GM23338 (cell line): ENCODE results near the gene ENOX1. TPM values are rescaled to one million over a fixed set of nuclear protein-coding genes. Genes with fewer than 3 reads are reported as not detected.

Experiments used
- ATAC-seq: fragments of 200-7000 bp; cut with Tn5 transposase; 3 replicates; pipeline ENCODE4 v1.9.1; 2020
- DNase-seq: peaks from one replicate; pipeline ENCODE4 v3.0.0-alpha.2; 2015; ENCODE audit warnings: low spot score
- H2AFZ ChIP-seq: fragments of 200-600 bp; sonication (generic); 2 replicates; pipeline ENCODE4 v1.8.0; 2016; ENCODE audit warnings: antibody characterized with exemption, mild to moderate bottlenecking, moderate library complexity
- H3F3A ChIP-seq: fragments of 200-600 bp; sonication (generic); replicated peaks from 2 replicates; pipeline ENCODE4 v1.8.0; 2017; ENCODE audit warnings: antibody characterized with exemption, mixed run types, low read depth
- H3K27ac ChIP-seq: fragments of 200-600 bp; sonication (generic); 2 replicates; pipeline ENCODE4 v1.6.1; 2016; ENCODE audit warnings: low read depth
- H3K27me3 ChIP-seq: fragments of 200-600 bp; sonication (generic); 2 replicates; pipeline ENCODE4 v1.8.0; 2016; ENCODE audit warnings: mild to moderate bottlenecking, mixed run types, moderate library complexity; ENCODE audit not compliant: insufficient read depth
- H3K36me3 ChIP-seq: fragments of 200-600 bp; sonication (generic); 2 replicates; pipeline ENCODE4 v1.8.0; 2016; ENCODE audit warnings: mild to moderate bottlenecking; ENCODE audit not compliant: insufficient read depth
- H3K4me1 ChIP-seq: fragments of 200-600 bp; sonication (generic); 2 replicates; pipeline ENCODE4 v1.8.0; 2016; ENCODE audit warnings: mild to moderate bottlenecking, moderate library complexity; ENCODE audit not compliant: insufficient read depth
- H3K4me2 ChIP-seq: fragments of 200-600 bp; sonication (generic); 2 replicates; pipeline ENCODE4 v1.7.1; 2017; ENCODE audit warnings: mixed run types
- H3K4me3 ChIP-seq: fragments of 200-600 bp; sonication (generic); 2 replicates; pipeline ENCODE4 v1.6.1; 2016; ENCODE audit warnings: mixed run types
- H3K79me2 ChIP-seq: fragments of 200-600 bp; sonication (generic); replicated peaks from 2 replicates; pipeline ENCODE4 v1.8.0; 2017; ENCODE audit warnings: mild to moderate bottlenecking; ENCODE audit not compliant: insufficient read depth
- H3K9me2 ChIP-seq: fragments of 200-600 bp; sonication (generic); 2 replicates; pipeline ENCODE4 v1.8.0; 2017; ENCODE audit not compliant: insufficient read depth
- H4K20me1 ChIP-seq: fragments of 200-600 bp; sonication (generic); replicated peaks from 2 replicates; pipeline ENCODE4 v1.8.0; 2017; ENCODE audit warnings: mild to moderate bottlenecking; ENCODE audit not compliant: insufficient read depth
- H3K27ac Mint-ChIP-seq: 2 replicates; pipeline ENCODE4 v1.8.0; 2020; ENCODE audit warnings: inconsistent platforms, mild to moderate bottlenecking, moderate library complexity, mixed read lengths
- H3K27me3 Mint-ChIP-seq: 3 replicates; pipeline ENCODE4 v1.8.0; 2022; ENCODE audit warnings: low read depth, mild to moderate bottlenecking, moderate library complexity, mixed read lengths, inconsistent platforms; ENCODE audit not compliant: insufficient read depth, poor library complexity
- H3K36me3 Mint-ChIP-seq: 3 replicates; pipeline ENCODE4 v1.8.0; 2021; ENCODE audit warnings: low read depth, mild to moderate bottlenecking, inconsistent platforms, moderate library complexity, mixed read lengths
- H3K4me1 Mint-ChIP-seq: 3 replicates; pipeline ENCODE4 v1.8.0; 2020; ENCODE audit warnings: mild to moderate bottlenecking, inconsistent platforms, mixed read lengths
- H3K4me3 Mint-ChIP-seq: 3 replicates; pipeline ENCODE4 v1.8.0; 2021; ENCODE audit warnings: moderate library complexity, mild to moderate bottlenecking, inconsistent platforms, mixed read lengths
- H3K9me3 Mint-ChIP-seq: 3 replicates; pipeline ENCODE4 v1.8.0; 2020; ENCODE audit warnings: moderate library complexity, mild to moderate bottlenecking, inconsistent platforms, mixed read lengths
- CTCF ChIP-seq, 2 experiments: fragments of 200-600 bp in 1 of 2; sonication (generic) in 1 of 2; conservative IDR thresholded peaks; 2 replicates each; pipeline versions ENCODE4 v1.5.1 to v1.6.1; 2016 to 2017; ENCODE audit warnings: antibody characterized with exemption in 2 of 2, low read depth in 2 of 2, mild to moderate bottlenecking in 2 of 2, moderate library complexity in 1 of 2
- EZH2 ChIP-seq: fragments of 200-600 bp; sonication (generic); IDR thresholded peaks from one replicate; pipeline ENCODE4 v1.8.0; 2017; ENCODE audit warnings: antibody characterized with exemption, mild to moderate bottlenecking, low read depth; ENCODE audit not compliant: unreplicated experiment
- JUNB ChIP-seq: IDR thresholded peaks from one replicate; pipeline ENCODE4 v1.6.1; 2016; ENCODE audit warnings: antibody characterized with exemption; ENCODE audit not compliant: unreplicated experiment
- POLR2AphosphoS5 ChIP-seq: IDR thresholded peaks from 2 replicates; pipeline ENCODE4 v1.6.1; 2016; ENCODE audit warnings: antibody characterized with exemption, low read depth
- STAT1 ChIP-seq: IDR thresholded peaks from one replicate; pipeline ENCODE4 v1.6.1; 2016; ENCODE audit warnings: antibody characterized with exemption; ENCODE audit not compliant: unreplicated experiment
- ZNF114 ChIP-seq: fragments of 250-450 bp; sonication (Bioruptor Pico); IDR thresholded peaks from 2 replicates; pipeline ENCODE4 v1.5.0; 2020; ENCODE audit warnings: mild to moderate bottlenecking, moderate library complexity
- polyA plus RNA-seq: library from polyadenylated mRNA; unstranded; fragments of >200 nt; fragmentation: Nextera tagmentation; extraction: Ambion mirVana; gene quantifications from 2 replicates; pipeline ENCODE4 v1.2.1, GENCODE V29; 2016
- total RNA-seq: library from RNA; depleted of rRNA; stranded (reverse); fragments of >200 nt; shearing (Covaris generic); gene quantifications from 2 replicates; pipeline ENCODE4 v1.2.3, GENCODE V29; 2014

Gene ENOX1
- total and polyA plus RNA-seq, 2 experiments from 2014 or later, result 0.66 to 0.81 TPM

GRCh38 chr13:43238341-43239083 lies 548.3 kb downstream of the ENOX1 start:
- ATAC-seq (no peak), DNase-seq (no peak)
- H3K27ac Mint-ChIP-seq, result no peak overlapping the region
- Histone ChIP-seq H3K27ac (no peak overlapping the region), H3K4me1 (no peaks in the 10 kb centered on the region), H3K79me2 (no peaks in the 10 kb centered on the region), H3K4me2 (no peak overlapping the region), H3K4me3 (no peak overlapping the region), H3F3A (no peaks in the 10 kb centered on the region), H3K36me3 (no peaks in the 10 kb centered on the region), H3K27me3 (no peaks in the 10 kb centered on the region), H4K20me1 (no peaks in the 10 kb centered on the region), H2AFZ (no peak overlapping the region), H3K9me2 (no peaks in the 10 kb centered on the region)
- no peaks in the 10 kb centered on the region for H3K36me3 Mint-ChIP-seq
- H3K4me3 Mint-ChIP-seq, result no peak overlapping the region
- H3K27me3 Mint-ChIP-seq, result no peaks in the 10 kb centered on the region
- H3K4me1 Mint-ChIP-seq, result peaks cover 4% of the 10 kb centered on the region
- H3K9me3 Mint-ChIP-seq, result no peaks in the 10 kb centered on the region
- TF ChIP-seq STAT1 (no peak), ZNF114 (CRISPR knock-in tag) (no peak), CTCF (conservative IDR thresholded peaks at IDR 0.05; ENCODE audit: low read depth in 2 of 2) (peak in 1 of 2 experiments; percentile 45; a peak in 2 of 4 replicates)

GRCh38 chr13:43237616-43238015 lies 549.2 kb downstream of the ENOX1 start:
- Histone ChIP-seq H3F3A (no peaks in the 10 kb centered on the region), H3K27ac (no peak overlapping the region), H3K4me2 (no peak overlapping the region), H3K79me2 (no peaks in the 10 kb centered on the region), H3K27me3 (no peaks in the 10 kb centered on the region), H3K4me3 (no peak overlapping the region), H3K36me3 (no peaks in the 10 kb centered on the region), H3K4me1 (no peaks in the 10 kb centered on the region), H4K20me1 (no peaks in the 10 kb centered on the region), H2AFZ (no peak overlapping the region), H3K9me2 (no peaks in the 10 kb centered on the region)
- TF ChIP-seq ZNF114 (CRISPR knock-in tag), result no peak
- TF ChIP-seq CTCF (conservative IDR thresholded peaks at IDR 0.05; ENCODE audit: low read depth in 2 of 2), result no peak
- TF ChIP-seq EZH2, result no peak
- no peak for TF ChIP-seq JUNB
- no peak for TF ChIP-seq POLR2AphosphoS5
- no peak for ATAC-seq
- Mint-ChIP-seq H3K9me3 (no peaks in the 10 kb centered on the region), H3K4me1 (peaks cover 4% of the 10 kb centered on the region), H3K27ac (no peak overlapping the region), H3K36me3 (no peaks in the 10 kb centered on the region), H3K4me3 (no peak overlapping the region), H3K27me3 (no peaks in the 10 kb centered on the region)
- no peak for DNase-seq
